H9 (cell line): Measurements from ENCODE around the gene CAPG. TPM values are rescaled to one million over a fixed set of nuclear protein-coding genes. Genes with fewer than 3 reads are reported as not detected.

ENCODE experiments used
- DNase-seq: peaks from one replicate; pipeline ENCODE4 v3.0.0-alpha.2; 2017
- H2AFZ ChIP-seq: one replicate; pipeline ENCODE4 v1.6.1; 2013; ENCODE audit warnings: mild to moderate bottlenecking, low read length, control low read depth, moderate library complexity
- H2AK5ac ChIP-seq: 2 replicates; pipeline ENCODE4 v1.6.1; 2013; ENCODE audit warnings: low read length, control low read depth, mixed read lengths; ENCODE audit not compliant: insufficient read length
- H2BK120ac ChIP-seq: one replicate; pipeline ENCODE4 v1.6.1; 2013; ENCODE audit warnings: low read depth, mild to moderate bottlenecking, low read length, control low read depth, inconsistent platforms; ENCODE audit not compliant: poor library complexity, severe bottlenecking
- H2BK12ac ChIP-seq: 2 replicates; pipeline ENCODE4 v1.6.1; 2013; ENCODE audit warnings: low read length, control low read depth, mixed read lengths, low read depth; ENCODE audit not compliant: insufficient read length
- H2BK15ac ChIP-seq: 2 replicates; pipeline ENCODE4 v1.6.1; 2013; ENCODE audit warnings: low read depth, low read length, control low read depth
- H2BK20ac ChIP-seq: one replicate; pipeline ENCODE4 v1.6.1; 2013; ENCODE audit warnings: low read depth, mild to moderate bottlenecking, low read length, control low read depth, inconsistent platforms; ENCODE audit not compliant: poor library complexity, severe bottlenecking
- H2BK5ac ChIP-seq: 2 replicates; pipeline ENCODE4 v1.6.1; 2013; ENCODE audit warnings: low read length, control low read depth, mixed read lengths; ENCODE audit not compliant: insufficient read length
- H3K14ac ChIP-seq: 2 replicates; pipeline ENCODE4 v1.6.1; 2013; ENCODE audit warnings: low read length, control low read depth; ENCODE audit not compliant: insufficient read depth
- H3K18ac ChIP-seq: 2 replicates; pipeline ENCODE4 v1.6.1; 2013; ENCODE audit warnings: low read depth, mild to moderate bottlenecking, mixed read lengths, low read length, control low read depth; ENCODE audit not compliant: insufficient read length
- H3K23ac ChIP-seq: 2 replicates; pipeline ENCODE4 v1.6.1; 2013; ENCODE audit warnings: low read length, control low read depth, mixed read lengths, low read depth; ENCODE audit not compliant: insufficient read length
- H3K23me2 ChIP-seq: 2 replicates; pipeline ENCODE4 v1.6.1; 2013; ENCODE audit warnings: low read depth, mild to moderate bottlenecking, mixed read lengths, low read length, control low read depth; ENCODE audit not compliant: insufficient read length, poor library complexity, severe bottlenecking
- H3K27ac ChIP-seq: 2 replicates; pipeline ENCODE4 v1.5.1; 2013; ENCODE audit warnings: low read length, control low read depth, mixed read lengths, low read depth; ENCODE audit not compliant: insufficient read length
- H3K27me3 ChIP-seq: 2 replicates; pipeline ENCODE4 v1.6.1; 2013; ENCODE audit warnings: low read length, control low read depth, inconsistent platforms; ENCODE audit not compliant: insufficient read depth
- H3K4ac ChIP-seq: 2 replicates; pipeline ENCODE4 v1.6.1; 2013; ENCODE audit warnings: low read depth, mild to moderate bottlenecking, control low read depth, inconsistent platforms, low read length, moderate library complexity
- H3K4me1 ChIP-seq: 2 replicates; pipeline ENCODE4 v1.6.1; 2013; ENCODE audit warnings: low read length, control low read depth, inconsistent platforms; ENCODE audit not compliant: insufficient read depth
- H3K4me2 ChIP-seq: 2 replicates; pipeline ENCODE4 v1.6.1; 2013; ENCODE audit warnings: low read length, control low read depth, mixed read lengths; ENCODE audit not compliant: insufficient read length, insufficient read depth
- H3K56ac ChIP-seq: 2 replicates; pipeline ENCODE4 v1.6.1; 2013; ENCODE audit warnings: low read depth, mild to moderate bottlenecking, mixed read lengths, low read length, control low read depth; ENCODE audit not compliant: insufficient read length
- H3K79me1 ChIP-seq: 2 replicates; pipeline ENCODE4 v1.6.1; 2013; ENCODE audit warnings: low read depth, mild to moderate bottlenecking, moderate library complexity, low read length, control low read depth, inconsistent platforms; ENCODE audit not compliant: insufficient read depth, poor library complexity, severe bottlenecking
- H3K79me2 ChIP-seq: 2 replicates; pipeline ENCODE4 v1.6.1; 2013; ENCODE audit warnings: low read length, control low read depth, inconsistent platforms; ENCODE audit not compliant: insufficient read depth
- H3K9ac ChIP-seq: 2 replicates; pipeline ENCODE4 v1.6.1; 2013; ENCODE audit warnings: low read length, control low read depth, mixed read lengths; ENCODE audit not compliant: insufficient read length; ENCODE audit errors: extremely low read depth
- H3K9me3 ChIP-seq: one replicate; pipeline ENCODE4 v1.6.1; 2013; ENCODE audit warnings: low read depth, low read length, inconsistent platforms; ENCODE audit not compliant: control insufficient read depth
- H3T11ph ChIP-seq: one replicate; pipeline ENCODE4 v1.6.1; 2013; ENCODE audit warnings: mild to moderate bottlenecking, low read length, control low read depth, inconsistent platforms
- H4K20me1 ChIP-seq: one replicate; pipeline ENCODE4 v1.6.1; 2013; ENCODE audit not compliant: control insufficient read depth, insufficient read length, insufficient read depth
- H4K5ac ChIP-seq: 2 replicates; pipeline ENCODE4 v1.6.1; 2013; ENCODE audit warnings: low read depth, mild to moderate bottlenecking, mixed read lengths, low read length, control low read depth; ENCODE audit not compliant: insufficient read length
- H4K8ac ChIP-seq: replicated peaks from 2 replicates; pipeline ENCODE4 v1.6.1; 2013; ENCODE audit warnings: low read length, control low read depth, mixed read lengths, low read depth; ENCODE audit not compliant: insufficient read length
- H4K91ac ChIP-seq: 2 replicates; pipeline ENCODE4 v1.6.1; 2013; ENCODE audit warnings: low read depth, mild to moderate bottlenecking, moderate library complexity, mixed read lengths, low read length, control low read depth; ENCODE audit not compliant: insufficient read length
- H3K27ac Mint-ChIP-seq, 3 experiments: 2 replicates in 2 of 3; 3 replicates in 1 of 3; pipeline ENCODE4 v1.8.0; 2020 to 2021; ENCODE audit warnings: mixed read lengths in 3 of 3, mild to moderate bottlenecking in 1 of 3, moderate library complexity in 1 of 3
- H3K27me3 Mint-ChIP-seq: 2 replicates; pipeline ENCODE4 v1.8.0; 2021; ENCODE audit warnings: low read depth, mild to moderate bottlenecking, moderate library complexity, mixed read lengths
- H3K36me3 Mint-ChIP-seq, 3 experiments: 2 replicates in 2 of 3; 3 replicates in 1 of 3; pipeline ENCODE4 v1.8.0; 2020 to 2021; ENCODE audit warnings: low read depth in 3 of 3, mixed read lengths in 3 of 3; ENCODE audit not compliant: insufficient read depth in 1 of 3
- H3K4me1 Mint-ChIP-seq, 2 experiments: 2 replicates each; pipeline ENCODE4 v1.8.0; 2020; ENCODE audit warnings: mixed read lengths in 2 of 2
- H3K4me3 Mint-ChIP-seq, 2 experiments: 2 replicates in 1 of 2; 3 replicates in 1 of 2; pipeline ENCODE4 v1.8.0; 2020 to 2021; ENCODE audit warnings: mild to moderate bottlenecking in 2 of 2, mixed read lengths in 2 of 2, moderate library complexity in 1 of 2
- H3K9me3 Mint-ChIP-seq, 2 experiments: 2 replicates in 1 of 2; 3 replicates in 1 of 2; pipeline ENCODE4 v1.8.0; 2020; ENCODE audit warnings: mild to moderate bottlenecking in 2 of 2, mixed read lengths in 2 of 2, moderate library complexity in 1 of 2
- CTCF ChIP-seq: fragments of 200-600 bp; sonication (generic); conservative IDR thresholded peaks from 3 replicates; pipeline ENCODE4 v1.8.0; 2021; ENCODE audit warnings: antibody characterized with exemption, mild to moderate bottlenecking
- WGBS: extraction: QIAGEN DNeasy Blood & Tissue Kit; methylation state at CpG from one replicate; pipeline ENCODE4 v1.1.7; 2013; ENCODE audit warnings: missing lambda C conversion rate, low lambda C conversion rate, mixed read lengths; ENCODE audit not compliant: insufficient read length; ENCODE audit errors: extremely low coverage; 5-methylcytosine and 5-hydroxymethylcytosine counted together
- total RNA-seq: library from RNA; stranded (reverse); gene quantifications from 2 replicates; pipeline ENCODE4 v1.2.1, GENCODE V29; 2021

The CAPG gene
- total RNA-seq, 1 experiment from 2014 or later: 72.8 TPM

- no peaks in the 10 kb centered on the region for H3K27me3 ChIP-seq
- Mint-ChIP-seq H3K27ac (no peak overlapping the region; a peak in 2 of 7 replicates), H3K4me3 (no peak overlapping the region)
These were observed 11.6 kb downstream of the CAPG start for GRCh38 chr2:85398426-85399182.

More at GRCh38 chr2:85398426-85399182, 11.6 kb downstream of the CAPG start:
- Histone ChIP-seq H3K4me2 (no peak overlapping the region), H3K79me2 (no peaks in the 10 kb centered on the region), H2AK5ac (no peak overlapping the region), H3K4ac (no peak overlapping the region), H3K18ac (no peak overlapping the region), H2BK15ac (no peak overlapping the region), H4K8ac (no peak overlapping the region), H3T11ph (no peak overlapping the region), H2BK120ac (no peak overlapping the region), H2BK5ac (no peak overlapping the region), H3K23ac (no peak overlapping the region), H3K23me2 (no peaks in the 10 kb centered on the region), H3K14ac (no peak overlapping the region), H3K9me3 (no peaks in the 10 kb centered on the region), H3K79me1 (no peaks in the 10 kb centered on the region), H4K20me1 (no peaks in the 10 kb centered on the region), H4K91ac (no peak overlapping the region), H3K56ac (no peak overlapping the region), H2AFZ (no peak overlapping the region), H4K5ac (no peak overlapping the region), H3K4me1 (no peaks in the 10 kb centered on the region), H3K27ac (no peak overlapping the region), H2BK20ac (no peak overlapping the region), H3K9ac (no peak overlapping the region), H2BK12ac (no peak overlapping the region)
- TF ChIP-seq CTCF: no peak
- no CpG with 5 or more reads among the region's 8 CpGs for WGBS
- Mint-ChIP-seq H3K36me3 (peaks cover 2 to 28% (median 22%) of the 10 kb centered on the region in 3 experiments; a peak in 6 of 7 replicates), H3K9me3 (peaks cover 0 to 6% of the 10 kb centered on the region in 2 experiments; a peak in 1 of 5 replicates), H3K27me3 (no peaks in the 10 kb centered on the region), H3K4me1 (peaks cover 8 to 12% of the 10 kb centered on the region in 2 experiments; a peak in 3 of 4 replicates)
- no peak for DNase-seq
